HG02759 (cell line): Measurements from ENCODE around the gene SPTB.

Experiments used
- ATAC-seq: cut with Tn5 transposase; IDR thresholded peaks from one replicate; pipeline ENCODE4 v1.9.1; 2021; ENCODE audit warnings: mild to moderate bottlenecking, moderate library complexity; ENCODE audit not compliant: unreplicated experiment

SPTB gene

GRCh38 chr14:64700894-64701293 lies 178.8 kb downstream of the SPTB start:
- ATAC-seq: no peak

GRCh38 chr14:64700290-64700689 lies 179.4 kb downstream of the SPTB start:
- ATAC-seq: no peak

- ATAC-seq: no peak
Measured at GRCh38 chr14:64698903-64699302, 180.8 kb downstream of the SPTB start.

GRCh38 chr14:64696355-64696857 lies 183.3 kb downstream of the SPTB start:
- ATAC-seq: no peak
